GM23338 (cell line): ENCODE data around the gene FAM174A.

Source experiments
- CTCF ChIP-seq, 2 experiments: fragments of 200-600 bp in 1 of 2; sonication (generic) in 1 of 2; conservative IDR thresholded peaks; 2 replicates each; pipeline versions ENCODE4 v1.5.1 to v1.6.1; 2016 to 2017; ENCODE audit warnings: antibody characterized with exemption in 2 of 2, low read depth in 2 of 2, mild to moderate bottlenecking in 2 of 2, moderate library complexity in 1 of 2
- EZH2 ChIP-seq: fragments of 200-600 bp; sonication (generic); IDR thresholded peaks from one replicate; pipeline ENCODE4 v1.8.0; 2017; ENCODE audit warnings: antibody characterized with exemption, mild to moderate bottlenecking, low read depth; ENCODE audit not compliant: unreplicated experiment
- EZH2phosphoT487 ChIP-seq: fragments of 200-600 bp; sonication (generic); IDR thresholded peaks from one replicate; pipeline ENCODE4 v1.8.1; 2018; ENCODE audit warnings: antibody characterized with exemption; ENCODE audit not compliant: unreplicated experiment
- REST ChIP-seq: IDR thresholded peaks from one replicate; pipeline ENCODE4 v1.6.1; 2018; ENCODE audit warnings: antibody characterized with exemption; ENCODE audit not compliant: unreplicated experiment
- ZNF331 ChIP-seq: fragments of 250-450 bp; sonication (Bioruptor Pico); IDR thresholded peaks from 2 replicates; pipeline ENCODE4 v1.5.0; 2020; ENCODE audit warnings: low read depth, mild to moderate bottlenecking, moderate library complexity
- ZNF462 ChIP-seq: fragments of 250-450 bp; sonication (Bioruptor Pico); IDR thresholded peaks from 2 replicates; pipeline ENCODE4 v1.5.0; 2020; ENCODE audit warnings: mild to moderate bottlenecking, moderate library complexity

- TF ChIP-seq EZH2phosphoT487 = no peak
- TF ChIP-seq CTCF (conservative IDR thresholded peaks at IDR 0.05; ENCODE audit: low read depth in 2 of 2) = no peak
- no peak for TF ChIP-seq ZNF462 (CRISPR knock-in tag)
- no peak for TF ChIP-seq ZNF331 (CRISPR knock-in tag)
- no peak for TF ChIP-seq REST
- no peak for TF ChIP-seq EZH2
Measured at GRCh38 chr5:100546001-100546400, 10.8 kb downstream of the FAM174A start.
